Ovary (tissue), 9 donors: ENCODE results near the gene EYA3. TPM values are rescaled to one million over a fixed set of nuclear protein-coding genes. Genes with fewer than 3 reads are reported as not detected.

Source experiments
- DNase-seq, 5 donors: peaks; one replicate each; pipeline ENCODE4 v3.0.0-alpha.2; 2019 to 2020
- H3K27ac ChIP-seq, 2 donors: fragments of 200-600 bp; one replicate each; pipeline versions ENCODE4 v1.5.1 to v1.8.0; 2019 to 2022
- H3K27me3 ChIP-seq: fragments of 200-600 bp; one replicate; pipeline ENCODE4 v1.8.0; 2022
- H3K36me3 ChIP-seq: fragments of 200-600 bp; sonication (generic); one replicate; pipeline ENCODE4 v1.5.1; 2019
- H3K4me1 ChIP-seq: one replicate; pipeline ENCODE4 v1.8.1; 2013; ENCODE audit warnings: mild to moderate bottlenecking, moderate library complexity; ENCODE audit not compliant: insufficient read depth
- H3K4me3 ChIP-seq: fragments of 200-600 bp; sonication (generic); one replicate; pipeline ENCODE4 v1.5.1; 2017
- H3K9me3 ChIP-seq, 2 donors: fragments of 200-600 bp in 1 of 2; sonication (generic) in 1 of 2; one replicate each; pipeline versions ENCODE4 v1.5.1 to v1.8.1; 2013 to 2019; ENCODE audit warnings: mild to moderate bottlenecking in 1 of 2, moderate library complexity in 1 of 2
- CTCF ChIP-seq, 3 donors: fragments of 450-650 bp in 2 of 3; fragments of 200-600 bp in 1 of 3; IDR thresholded peaks; one replicate each; pipeline versions ENCODE4 v1.5.1 to v1.8.0; 2016 to 2022; ENCODE audit warnings: antibody characterized with exemption in 3 of 3, mild to moderate bottlenecking in 1 of 3
- EP300 ChIP-seq: sonication (generic); formaldehyde crosslinking; IDR thresholded peaks from one replicate; pipeline ENCODE4 v1.6.1; 2017; ENCODE audit warnings: antibody characterized with exemption
- POLR2A ChIP-seq: fragments of 450-650 bp; IDR thresholded peaks from one replicate; pipeline ENCODE4 v1.6.1; 2017; ENCODE audit warnings: antibody characterized with exemption, mild to moderate bottlenecking, moderate library complexity
- WGBS, 3 donors: extraction: QIAGEN DNeasy Blood & Tissue Kit in 1 of 3; methylation state at CpG; one replicate each; pipeline versions ENCODE4 v1.1.5 to v1.1.7; 2013 to 2017; 5-methylcytosine and 5-hydroxymethylcytosine counted together
- intact Hi-C, 4 donors: fragments of 100-400 bp; cut with DNase I; formaldehyde crosslinking; loops; one replicate each; pipeline versions ENCODE4 v1.11.0 to v1.15.1; 2022 to 2023
- polyA plus RNA-seq, 2 donors: library from polyadenylated mRNA; stranded (reverse); fragments of 200-250 nt in 1 of 2; fragments of 350-450 nt in 1 of 2; fragmentation: Illumina TruSeq in 1 of 2; extraction: RNeasy Lipid Tissue Mini Kit (QIAGEN cat#74804) in 1 of 2; gene quantifications; one replicate each; pipeline ENCODE4 v1.2.3, GENCODE V29; 2013 to 2014
- total RNA-seq, 7 donors: library from RNA; depleted of rRNA in 2 of 7; stranded (reverse); fragments of >200 nt in 2 of 7; fragmentation: NEBNext Ultra II Directional in 3 of 7; extraction: Animal tissue kit (Norgen Biotek cat#: 25700) in 3 of 7; gene quantifications; one replicate each; pipeline versions ENCODE4 v1.1.0 to v1.2.4, GENCODE V29; 2016 to 2023
- donor health status: DM: no; HTN: no; CAD: no; lungs with moderate emphysema.
- donor health status: DM: no; HTN: no; CAD: no.
- donor health status: Bipolar disorder and iron deficiency.
- donor health status: DM: yes; HTN: yes; CAD: no.
- donor health status: DM: no; HTN: no; CAD: no.
- donor health status: DM: yes; HTN: yes; CAD: no.

The EYA3 gene
- total and polyA plus RNA-seq, 9 donors: 5.4 to 25.7 (median 14.6) TPM

- no peaks in the 10 kb centered on the region for H3K27me3 ChIP-seq
- H3K36me3 ChIP-seq: no peaks in the 10 kb centered on the region
- WGBS, 3 donors: 84 to 91% (median 88%) methylated on average over 3 of the region's 3 CpGs
- H3K9me3 ChIP-seq: no peaks in the 10 kb centered on the region
- no peaks in the 10 kb centered on the region for H3K4me1 ChIP-seq
- DNase-seq: no peak
- TF ChIP-seq POLR2A (no peak), EP300 (no peak), CTCF (IDR thresholded peaks at IDR 0.05) (no peak)
- no peak overlapping the region for H3K4me3 ChIP-seq
- H3K27ac ChIP-seq: no peak overlapping the region
- intact Hi-C loops: no loop called here
Measured at GRCh38 chr1:27990920-27991537, 97.4 kb downstream of the EYA3 start.

GRCh38 chr1:27981145-27981544 is 107.3 kb downstream of the EYA3 start:
- Histone ChIP-seq H3K9me3 (no peaks in the 10 kb centered on the region), H3K27me3 (no peaks in the 10 kb centered on the region), H3K4me1 (no peaks in the 10 kb centered on the region), H3K27ac (no peak overlapping the region), H3K36me3 (no peaks in the 10 kb centered on the region), H3K4me3 (no peak overlapping the region)
- intact Hi-C loops: no loop called here
- 69 to 88% (median 83%) methylated on average over 3 of the region's 3 CpGs for WGBS, 3 donors
- TF ChIP-seq POLR2A: no peak
- TF ChIP-seq CTCF (IDR thresholded peaks at IDR 0.05): no peak
- no peak for TF ChIP-seq EP300
- no peak for DNase-seq

GRCh38 chr1:27980216-27980845 is 108.1 kb downstream of the EYA3 start:
- Histone ChIP-seq H3K9me3 (no peaks in the 10 kb centered on the region), H3K4me3 (no peak overlapping the region), H3K27me3 (no peaks in the 10 kb centered on the region), H3K27ac (no peak overlapping the region), H3K36me3 (no peaks in the 10 kb centered on the region), H3K4me1 (no peaks in the 10 kb centered on the region)
- 84 to 91% (median 88%) methylated on average over 1 of the region's 1 CpG for WGBS, 3 donors
- intact Hi-C loops: no loop called here
- no peak for TF ChIP-seq POLR2A
- no peak for TF ChIP-seq CTCF (IDR thresholded peaks at IDR 0.05)
- TF ChIP-seq EP300: no peak
- DNase-seq: no peak

- Histone ChIP-seq H3K4me3 (no peak overlapping the region), H3K27me3 (no peaks in the 10 kb centered on the region), H3K9me3 (no peaks in the 10 kb centered on the region), H3K36me3 (no peaks in the 10 kb centered on the region), H3K4me1 (no peaks in the 10 kb centered on the region), H3K27ac (no peak overlapping the region)
- 19 to 27% (median 25%) methylated on average over 2 of the region's 2 CpGs for WGBS, 3 donors
- TF ChIP-seq CTCF (IDR thresholded peaks at IDR 0.05) (no peak), EP300 (no peak), POLR2A (no peak)
- DNase-seq: no peak
- intact Hi-C loops: loop anchor here in 1 of 4 donors (10.0 kb wide), 1 partner anchor 115 kb away; no protein-coding TSS in a partner anchor
Measured at GRCh38 chr1:27979859-27980201, 108.6 kb downstream of the EYA3 start.
